Measurements from ENCODE around the gene PIGM.

Gene PIGM

GRCh38 chr1:160022330-160023310 lies 9.2 kb downstream of the PIGM start:
- no peak for DNase-seq (ENCODE audit: low read depth in 2 of 2)

GRCh38 chr1:160021376-160022074 lies 10.3 kb downstream of the PIGM start:
- DNase-seq (ENCODE audit: low read depth in 2 of 2), result no peak

- DNase-seq (ENCODE audit: low read depth in 2 of 2), result no peak
Measured at GRCh38 chr1:160020196-160020595, 11.6 kb downstream of the PIGM start.

GRCh38 chr1:160018900-160019299 lies 12.9 kb downstream of the PIGM start:
- no peak for DNase-seq (ENCODE audit: low read depth in 2 of 2)

- no peak for DNase-seq (ENCODE audit: low read depth in 2 of 2)
Measured at GRCh38 chr1:160018347-160018746, 13.4 kb downstream of the PIGM start.

GRCh38 chr1:160017592-160017991 lies 14.2 kb downstream of the PIGM start:
- DNase-seq (ENCODE audit: low read depth in 2 of 2), result no peak

- no peak for DNase-seq (ENCODE audit: low read depth in 2 of 2)
Measured at GRCh38 chr1:160011781-160012180, 20.0 kb downstream of the PIGM start.

- no peak for DNase-seq (ENCODE audit: low read depth in 2 of 2)
Measured at GRCh38 chr1:160009801-160010200, 22.0 kb downstream of the PIGM start.

GRCh38 chr1:160009081-160009480 lies 22.7 kb downstream of the PIGM start:
- no peak for DNase-seq (ENCODE audit: low read depth in 2 of 2)

- no peak for DNase-seq (ENCODE audit: low read depth in 2 of 2)
Measured at GRCh38 chr1:160007577-160008200, 24.1 kb downstream of the PIGM start.

GRCh38 chr1:160006312-160006940 lies 25.4 kb downstream of the PIGM start:
- DNase-seq (ENCODE audit: low read depth in 2 of 2), result peak; percentile 59

- DNase-seq (ENCODE audit: low read depth in 2 of 2), result no peak
Measured at GRCh38 chr1:160005070-160005469, 26.7 kb downstream of the PIGM start.

- no peak for DNase-seq (ENCODE audit: low read depth in 2 of 2)
Measured at GRCh38 chr1:160004425-160004824, 27.4 kb downstream of the PIGM start.

GRCh38 chr1:160004001-160004400 lies 27.8 kb downstream of the PIGM start:
- DNase-seq (ENCODE audit: low read depth in 2 of 2), result no peak

GRCh38 chr1:160001440-160001839 lies 30.4 kb downstream of the PIGM start:
- no peak for DNase-seq (ENCODE audit: low read depth in 2 of 2)

- DNase-seq (ENCODE audit: low read depth in 2 of 2), result no peak
Measured at GRCh38 chr1:159999204-159999603, 32.6 kb downstream of the PIGM start.

GRCh38 chr1:159996653-159997052 lies 35.1 kb downstream of the PIGM start:
- no peak for DNase-seq (ENCODE audit: low read depth in 2 of 2)

- no peak for DNase-seq (ENCODE audit: low read depth in 2 of 2)
Measured at GRCh38 chr1:159994896-159995295, 36.9 kb downstream of the PIGM start.

- DNase-seq (ENCODE audit: low read depth in 2 of 2), result no peak
Measured at GRCh38 chr1:159993911-159994310, 37.9 kb downstream of the PIGM start.

GRCh38 chr1:159992161-159992560 lies 39.6 kb downstream of the PIGM start:
- no peak for DNase-seq (ENCODE audit: low read depth in 2 of 2)

GRCh38 chr1:159991513-159991912 lies 40.3 kb downstream of the PIGM start:
- no peak for DNase-seq (ENCODE audit: low read depth in 2 of 2)

- DNase-seq (ENCODE audit: low read depth in 2 of 2), result no peak
Measured at GRCh38 chr1:159990005-159990404, 41.8 kb downstream of the PIGM start.
